ENCODE data around the gene PNMA1.

PNMA1 gene

DNA sequence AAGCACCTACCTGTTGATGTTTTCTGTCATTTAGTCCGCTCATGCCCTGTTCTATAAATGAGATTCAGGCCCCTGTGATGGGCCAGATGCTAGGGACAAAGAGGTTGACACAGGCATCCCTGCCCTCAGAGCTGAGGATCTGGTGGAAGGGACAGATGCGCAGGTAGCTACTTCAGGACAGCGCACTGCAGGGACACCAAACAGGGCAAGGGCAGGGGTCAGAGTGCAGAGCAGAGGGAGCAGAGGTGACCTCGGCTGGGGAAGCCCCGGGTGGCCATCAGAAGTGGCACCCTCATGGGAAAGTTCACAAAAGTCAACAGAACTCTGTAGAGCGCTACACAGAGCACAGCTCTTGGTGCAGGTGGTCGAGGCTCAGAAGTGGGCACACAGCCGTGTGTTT is 5.6 kb upstream of the PNMA1 start:
- Histone ChIP-seq H3K27ac (ENCODE audit: low read length) (no peak overlapping the region), H2AFZ (ENCODE audit: low read depth, low read length) (no peak overlapping the region), H3K36me3 (replicated peaks; ENCODE audit: low read depth, low read length) (peaks cover 72% of the 10 kb centered on the region)

DNA sequence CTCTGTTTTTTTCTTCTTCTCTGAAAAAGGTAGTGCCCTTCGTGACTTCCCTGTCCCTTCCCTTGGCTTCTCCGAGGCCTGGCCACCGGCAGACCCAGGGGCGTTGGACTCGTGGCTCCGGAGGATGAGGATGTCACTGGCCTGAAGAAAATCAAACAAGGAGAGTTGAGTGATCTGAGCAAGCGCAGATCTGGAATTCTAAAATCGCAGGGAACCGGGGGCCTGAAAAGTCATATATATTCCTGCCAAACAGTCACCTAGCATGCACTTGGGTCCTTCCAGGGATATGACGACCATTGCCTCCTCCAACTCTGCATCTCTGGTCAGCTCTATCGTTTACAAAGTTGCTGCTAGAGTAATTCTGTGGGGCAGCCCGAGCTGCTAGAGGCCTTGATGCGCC is 5.2 kb upstream of the PNMA1 start:
- H3K4me1 ChIP-seq (ENCODE audit: low read length), result peaks cover 15% of the 10 kb centered on the region
- H3K79me2 ChIP-seq (ENCODE audit: low read length), result no peaks in the 10 kb centered on the region
- H3K9me3 ChIP-seq (ENCODE audit: insufficient read depth, low read length), result no peaks in the 10 kb centered on the region
- no peak overlapping the region for H2AFZ ChIP-seq (ENCODE audit: low read depth, low read length)
- no peak overlapping the region for H3K4me3 ChIP-seq (ENCODE audit: low read length)
- H4K20me1 ChIP-seq (ENCODE audit: insufficient read depth, low read length), result peaks cover 45% of the 10 kb centered on the region
- no peak overlapping the region for H3K4me2 ChIP-seq (ENCODE audit: low read length)
- no peaks in the 10 kb centered on the region for H3K27me3 ChIP-seq (ENCODE audit: low read depth, low read length)
- no peak overlapping the region for H3K9ac ChIP-seq (ENCODE audit: low read length)
- H3K27ac ChIP-seq (ENCODE audit: low read length), result no peak overlapping the region
- TF ChIP-seq EZH2phosphoT487 (IDR thresholded peaks at IDR 0.05; ENCODE audit: low read depth), result no peak
- TF ChIP-seq, protein P1, sequence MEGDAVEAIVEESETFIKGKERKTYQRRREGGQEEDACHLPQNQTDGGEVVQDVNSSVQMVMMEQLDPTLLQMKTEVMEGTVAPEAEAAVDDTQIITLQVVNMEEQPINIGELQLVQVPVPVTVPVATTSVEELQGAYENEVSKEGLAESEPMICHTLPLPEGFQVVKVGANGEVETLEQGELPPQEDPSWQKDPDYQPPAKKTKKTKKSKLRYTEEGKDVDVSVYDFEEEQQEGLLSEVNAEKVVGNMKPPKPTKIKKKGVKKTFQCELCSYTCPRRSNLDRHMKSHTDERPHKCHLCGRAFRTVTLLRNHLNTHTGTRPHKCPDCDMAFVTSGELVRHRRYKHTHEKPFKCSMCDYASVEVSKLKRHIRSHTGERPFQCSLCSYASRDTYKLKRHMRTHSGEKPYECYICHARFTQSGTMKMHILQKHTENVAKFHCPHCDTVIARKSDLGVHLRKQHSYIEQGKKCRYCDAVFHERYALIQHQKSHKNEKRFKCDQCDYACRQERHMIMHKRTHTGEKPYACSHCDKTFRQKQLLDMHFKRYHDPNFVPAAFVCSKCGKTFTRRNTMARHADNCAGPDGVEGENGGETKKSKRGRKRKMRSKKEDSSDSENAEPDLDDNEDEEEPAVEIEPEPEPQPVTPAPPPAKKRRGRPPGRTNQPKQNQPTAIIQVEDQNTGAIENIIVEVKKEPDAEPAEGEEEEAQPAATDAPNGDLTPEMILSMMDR (IDR thresholded peaks at IDR 0.05; ENCODE audit: low read depth, low read length), result no peak
- peaks cover 72% of the 10 kb centered on the region for H3K36me3 ChIP-seq (replicated peaks; ENCODE audit: low read depth, low read length)

More for the DNA sequence above, 5.6 kb upstream of the PNMA1 start:
- Histone ChIP-seq H4K20me1 (ENCODE audit: insufficient read depth, low read length) (peaks cover 45% of the 10 kb centered on the region), H3K79me2 (ENCODE audit: low read length) (no peaks in the 10 kb centered on the region), H3K4me2 (ENCODE audit: low read length) (no peak overlapping the region), H3K4me3 (ENCODE audit: low read length) (no peak overlapping the region), H3K27me3 (ENCODE audit: low read depth, low read length) (no peaks in the 10 kb centered on the region), H3K9ac (ENCODE audit: low read length) (no peak overlapping the region), H3K4me1 (ENCODE audit: low read length) (peaks cover 16% of the 10 kb centered on the region), H3K9me3 (ENCODE audit: insufficient read depth, low read length) (no peaks in the 10 kb centered on the region)
- TF ChIP-seq, protein P1 (IDR thresholded peaks at IDR 0.05; ENCODE audit: low read depth, low read length), result no peak
- TF ChIP-seq EZH2phosphoT487 (IDR thresholded peaks at IDR 0.05; ENCODE audit: low read depth), result no peak

DNA sequence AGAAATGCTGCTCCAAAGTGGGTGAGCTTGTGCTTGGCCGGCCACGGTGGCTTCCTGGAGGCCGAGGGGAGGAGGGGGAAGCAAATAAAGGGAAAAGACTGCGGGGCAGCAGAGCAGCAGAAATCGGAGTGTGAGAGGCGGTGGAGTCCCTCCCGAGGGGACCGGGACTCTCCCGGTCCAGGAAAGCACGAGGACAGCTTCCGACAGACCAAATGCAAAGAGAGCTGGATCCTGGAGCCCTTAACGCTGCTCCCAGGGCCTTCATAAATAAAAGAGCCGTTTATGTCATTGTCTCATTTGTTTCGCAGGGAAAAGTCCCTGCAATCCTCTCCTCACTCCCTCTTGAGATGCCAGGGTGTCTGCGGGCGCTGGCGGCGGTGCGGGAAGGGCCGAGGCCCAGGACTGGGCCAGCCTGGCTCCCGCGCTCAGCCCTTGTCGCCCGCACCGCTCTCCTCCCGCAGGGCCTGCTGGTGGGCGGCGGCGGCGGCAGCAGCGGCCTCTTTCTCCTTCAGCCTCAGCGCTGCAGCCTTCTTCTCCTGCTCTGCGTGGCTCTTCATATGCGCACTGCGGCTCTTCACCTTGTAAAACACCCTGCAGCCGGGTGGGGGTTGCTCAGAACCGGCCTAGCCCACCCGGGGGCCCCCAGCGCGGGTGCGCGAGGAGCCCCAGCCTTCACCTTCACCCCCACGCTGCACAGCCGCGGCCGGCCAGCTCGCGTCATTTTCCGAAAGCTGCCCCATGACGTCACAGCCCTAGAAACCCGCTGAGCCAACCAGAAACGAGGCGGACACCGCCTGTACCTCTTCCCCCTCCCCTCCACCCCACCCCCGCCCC is 4.5 kb upstream of the PNMA1 start:
- peaks cover 40% of the 10 kb centered on the region for H4K20me1 ChIP-seq (ENCODE audit: insufficient read depth, low read length)
- H3K36me3 ChIP-seq (replicated peaks; ENCODE audit: low read depth, low read length), result peaks cover 66% of the 10 kb centered on the region
- peaks cover 9% of the 10 kb centered on the region for H3K4me1 ChIP-seq (ENCODE audit: low read length)

More for the DNA sequence above, 4.5 kb upstream of the PNMA1 start:
- TF ChIP-seq, protein P1 (IDR thresholded peaks at IDR 0.05; ENCODE audit: low read depth, low read length), result no peak
- no peak for TF ChIP-seq EZH2phosphoT487 (IDR thresholded peaks at IDR 0.05; ENCODE audit: low read depth)
- Histone ChIP-seq H3K27ac (ENCODE audit: low read length) (no peak overlapping the region), H3K79me2 (ENCODE audit: low read length) (no peaks in the 10 kb centered on the region), H3K4me2 (ENCODE audit: low read length) (no peak overlapping the region), H3K9ac (ENCODE audit: low read length) (no peak overlapping the region), H3K9me3 (ENCODE audit: insufficient read depth, low read length) (no peaks in the 10 kb centered on the region), H2AFZ (ENCODE audit: low read depth, low read length) (no peak overlapping the region), H3K4me3 (ENCODE audit: low read length) (no peak overlapping the region), H3K27me3 (ENCODE audit: low read depth, low read length) (no peaks in the 10 kb centered on the region)

Measured in OCI-LY3 (cell line).